ENCODE data around the gene POLR2L. TPM values are rescaled to one million over a fixed set of nuclear protein-coding genes. Genes with fewer than 3 reads are reported as not detected.

Gene POLR2L
- total and polyA plus RNA-seq, 2 of the 13 experiments (the other 11 are each of a cell fraction or from before 2014, with no cell fraction given): 104 to 114 TPM

- TF ChIP-seq ARID4A (CRISPR knock-in tag; IDR thresholded peaks at IDR 0.05; ENCODE audit: borderline replicate concordance) (peak; percentile 72), ZIK1 (CRISPR knock-in tag; IDR thresholded peaks at IDR 0.05; ENCODE audit: borderline replicate concordance, low read depth) (no peak; the same call in 1 of the 2 replicates), NFYB (CRISPR knock-in tag; IDR thresholded peaks at IDR 0.05) (peak; percentile 69), ZHX1 (CRISPR knock-in tag; IDR thresholded peaks at IDR 0.05; ENCODE audit: low read depth) (0 out of 2 replicates have a peak, but pooled peaks have one; percentile 17), DNMT1 (CRISPR knock-in tag; IDR thresholded peaks at IDR 0.05) (no peak), PHF8 (CRISPR knock-in tag; IDR thresholded peaks at IDR 0.05) (peak; percentile 39; the same call in 1 of the 2 replicates), ZNF724P (CRISPR knock-in tag; IDR thresholded peaks at IDR 0.05; ENCODE audit: borderline replicate concordance) (0 out of 2 replicates have a peak, but pooled peaks have one; percentile 62), HES4 (CRISPR knock-in tag; IDR thresholded peaks at IDR 0.05; ENCODE audit: borderline replicate concordance) (0 out of 2 replicates have a peak, but pooled peaks have one; percentile 51), ZNF879 (CRISPR knock-in tag; IDR thresholded peaks at IDR 0.05) (no peak), ETV5 (CRISPR knock-in tag; IDR thresholded peaks at IDR 0.05; ENCODE audit: borderline replicate concordance) (no peak), MTA1 (CRISPR knock-in tag; IDR thresholded peaks at IDR 0.05; ENCODE audit: borderline replicate concordance) (peak; percentile 16; the same call in 1 of the 2 replicates), MAZ (IDR thresholded peaks at IDR 0.05; ENCODE audit: borderline replicate concordance, low read depth, low read length) (no peak; the same call in 1 of the 2 replicates), MAZ (CRISPR knock-in tag; IDR thresholded peaks at IDR 0.05; ENCODE audit: low read depth) (peak; percentile 34; the same call in 1 of the 2 replicates), ZNF33B (CRISPR knock-in tag; IDR thresholded peaks at IDR 0.05) (no peak; the same call in 1 of the 2 replicates), DR1 (CRISPR knock-in tag; IDR thresholded peaks at IDR 0.05) (peak; percentile 88), MAX (IDR thresholded peaks at IDR 0.05) (peak; percentile 70), KLF16 (CRISPR knock-in tag; IDR thresholded peaks at IDR 0.05) (peak in 1 of 2 experiments; percentile 42; a peak in 2 of 4 replicates), ARID2 (CRISPR knock-in tag; IDR thresholded peaks at IDR 0.05; ENCODE audit: borderline replicate concordance) (0 out of 2 replicates have a peak, but pooled peaks have one; percentile 76), SP1 (IDR thresholded peaks at IDR 0.05) (no peak), SP1 (CRISPR knock-in tag; IDR thresholded peaks at IDR 0.05) (peak; percentile 63; the same call in 1 of the 2 replicates), ZNF761 (CRISPR knock-in tag; conservative IDR thresholded peaks at IDR 0.05) (0 out of 2 replicates have a peak, but pooled peaks have one; percentile 27), NR3C1 (CRISPR knock-in tag; IDR thresholded peaks at IDR 0.05) (no peak), XRCC5 (optimal IDR thresholded peaks at IDR 0.05; ENCODE audit: low read length) (no peak)
These were observed 23.0 kb downstream of the POLR2L start (continued) for GRCh38 chr11:819129-819931.
